Spinal cord (tissue), 10 donors: ENCODE data around the gene KIF13A. TPM values are rescaled to one million over a fixed set of nuclear protein-coding genes. Genes with fewer than 3 reads are reported as not detected.

Experiments used
- DNase-seq, 6 donors: peaks; one replicate each; pipeline versions ENCODE4 v3.0.0 to v3.0.0-alpha.2; 2013 to 2015; ENCODE audit warnings: low spot score in 6 of 6, low read depth in 4 of 6
- H3K27ac ChIP-seq: one replicate; pipeline ENCODE4 v1.5.1; 2013; ENCODE audit warnings: low read depth, low read length, control low read depth
- H3K27me3 ChIP-seq: one replicate; pipeline ENCODE4 v1.6.1; 2013; ENCODE audit warnings: low read length; ENCODE audit not compliant: control insufficient read depth, insufficient read depth
- H3K36me3 ChIP-seq: one replicate; pipeline ENCODE4 v1.6.1; 2013; ENCODE audit warnings: low read length; ENCODE audit not compliant: control insufficient read depth, insufficient read depth
- H3K4me1 ChIP-seq: one replicate; pipeline ENCODE4 v1.6.1; 2013; ENCODE audit warnings: low read length; ENCODE audit not compliant: control insufficient read depth, insufficient read depth
- H3K4me3 ChIP-seq: one replicate; pipeline ENCODE4 v1.5.1; 2013; ENCODE audit warnings: low read depth, low read length, control low read depth
- H3K9me3 ChIP-seq: one replicate; pipeline ENCODE4 v1.6.1; 2013; ENCODE audit warnings: low read length; ENCODE audit not compliant: control insufficient read depth, insufficient read depth
- WGBS: methylation state at CpG from one replicate; pipeline ENCODE4 v1.1.5; 2013; ENCODE audit warnings: missing lambda C conversion rate; ENCODE audit not compliant: insufficient coverage; 5-methylcytosine and 5-hydroxymethylcytosine counted together
- polyA plus RNA-seq, 2 donors: library from polyadenylated mRNA; unstranded; fragments of 120-200 nt; gene quantifications; one replicate each; pipeline ENCODE4 v1.2.1, GENCODE V29; 2013; ENCODE audit not compliant: insufficient read length in 2 of 2
- total RNA-seq, 2 donors: library from RNA; depleted of rRNA in 1 of 2; stranded (reverse); fragments of 120-200 nt in 1 of 2; fragments of >200 nt in 1 of 2; gene quantifications; one replicate each; pipeline versions ENCODE4 v1.2.3 to v1.2.4, GENCODE V29; 2013 to 2014
- donor health status: healthy.

KIF13A gene
- total and polyA plus RNA-seq, 4 donors, result 30.5 to 50.8 (median 41.2) TPM

DNA sequence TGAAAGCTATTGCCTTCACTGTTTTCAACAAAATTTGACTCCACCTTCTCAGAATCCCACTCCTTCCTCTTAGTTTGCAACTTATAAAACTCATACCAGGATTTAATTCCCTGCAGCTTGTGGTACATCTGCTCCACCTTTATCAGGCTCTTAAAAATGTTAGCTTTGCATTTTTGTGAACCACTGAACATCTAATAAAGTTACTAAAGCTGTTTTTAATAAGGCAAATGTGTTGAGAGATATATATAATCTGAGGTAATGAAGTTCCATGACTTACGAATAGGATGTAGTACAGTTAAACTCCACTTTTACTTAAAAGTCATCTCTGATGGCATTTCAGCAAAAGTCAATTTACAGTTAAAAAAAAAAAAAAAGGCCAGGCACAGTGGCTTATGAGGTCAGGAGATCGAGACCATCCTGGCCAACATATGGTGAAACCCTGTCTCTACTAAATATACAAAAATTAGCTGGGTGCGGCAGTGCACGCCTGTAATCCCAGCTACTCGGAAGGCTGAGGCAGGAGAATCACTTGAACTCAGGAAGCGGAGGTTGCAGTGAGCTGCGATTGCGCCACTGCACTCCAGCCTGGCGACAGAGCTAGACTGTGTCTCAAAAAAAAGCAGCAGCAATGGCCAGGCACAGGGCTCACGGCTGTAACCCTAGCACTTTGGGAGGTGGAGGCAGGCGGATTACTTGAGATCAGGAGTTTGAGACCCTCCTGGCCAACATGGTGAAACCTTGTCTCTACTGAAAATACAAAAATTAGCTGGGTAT is 106.2 kb downstream of the KIF13A start:
- Histone ChIP-seq H3K36me3 (no peaks in the 10 kb centered on the region), H3K9me3 (no peaks in the 10 kb centered on the region), H3K4me3 (no peak overlapping the region), H3K27me3 (no peaks in the 10 kb centered on the region), H3K27ac (no peak overlapping the region), H3K4me1 (peaks cover 3% of the 10 kb centered on the region)
- 92% methylated on average over 10 of the region's 11 CpGs for WGBS
- DNase-seq, result no peak

GRCh38 chr6:17879184-17879583 is 108.3 kb downstream of the KIF13A start:
- DNase-seq, result no peak
- H3K36me3 ChIP-seq, result no peaks in the 10 kb centered on the region
- no peak overlapping the region for H3K27ac ChIP-seq
- H3K9me3 ChIP-seq, result no peaks in the 10 kb centered on the region
- 100% methylated on average over 1 of the region's 2 CpGs for WGBS
- peaks cover 3% of the 10 kb centered on the region for H3K4me1 ChIP-seq
- H3K4me3 ChIP-seq, result no peak overlapping the region
- no peaks in the 10 kb centered on the region for H3K27me3 ChIP-seq

- Histone ChIP-seq H3K27me3 (no peaks in the 10 kb centered on the region), H3K36me3 (no peaks in the 10 kb centered on the region), H3K9me3 (no peaks in the 10 kb centered on the region), H3K4me1 (peaks cover 3% of the 10 kb centered on the region), H3K4me3 (no peak overlapping the region), H3K27ac (no peak overlapping the region)
- DNase-seq, result no peak
- WGBS, result 100% methylated on average over 1 of the region's 1 CpG
These were observed 108.7 kb downstream of the KIF13A start for GRCh38 chr6:17878734-17879133.

GRCh38 chr6:17877895-17878440 is 109.5 kb downstream of the KIF13A start:
- H3K9me3 ChIP-seq, result no peaks in the 10 kb centered on the region
- H3K27ac ChIP-seq, result no peak overlapping the region
- WGBS, result 80% methylated on average over 1 of the region's 3 CpGs

GRCh38 chr6:17877196-17877894 is 110.1 kb downstream of the KIF13A start:
- no peaks in the 10 kb centered on the region for H3K27me3 ChIP-seq
- H3K4me1 ChIP-seq, result no peaks in the 10 kb centered on the region
- DNase-seq, result no peak
- 81% methylated on average over 4 of the region's 6 CpGs for WGBS
- no peak overlapping the region for H3K27ac ChIP-seq
- H3K9me3 ChIP-seq, result no peaks in the 10 kb centered on the region
- H3K36me3 ChIP-seq, result no peaks in the 10 kb centered on the region
- H3K4me3 ChIP-seq, result no peak overlapping the region

More at GRCh38 chr6:17877895-17878440, 109.5 kb downstream of the KIF13A start:
- DNase-seq, result no peak
- no peak overlapping the region for H3K4me3 ChIP-seq
- H3K4me1 ChIP-seq, result peaks cover 3% of the 10 kb centered on the region
- H3K36me3 ChIP-seq, result no peaks in the 10 kb centered on the region
- no peaks in the 10 kb centered on the region for H3K27me3 ChIP-seq

- Histone ChIP-seq H3K27me3 (no peaks in the 10 kb centered on the region), H3K27ac (no peak overlapping the region), H3K4me1 (no peaks in the 10 kb centered on the region), H3K9me3 (no peaks in the 10 kb centered on the region), H3K4me3 (no peak overlapping the region), H3K36me3 (no peaks in the 10 kb centered on the region)
- 70% methylated on average over 7 of the region's 10 CpGs for WGBS
- no peak for DNase-seq
These were observed 112.7 kb downstream of the KIF13A start for GRCh38 chr6:17874753-17875152.

DNA sequence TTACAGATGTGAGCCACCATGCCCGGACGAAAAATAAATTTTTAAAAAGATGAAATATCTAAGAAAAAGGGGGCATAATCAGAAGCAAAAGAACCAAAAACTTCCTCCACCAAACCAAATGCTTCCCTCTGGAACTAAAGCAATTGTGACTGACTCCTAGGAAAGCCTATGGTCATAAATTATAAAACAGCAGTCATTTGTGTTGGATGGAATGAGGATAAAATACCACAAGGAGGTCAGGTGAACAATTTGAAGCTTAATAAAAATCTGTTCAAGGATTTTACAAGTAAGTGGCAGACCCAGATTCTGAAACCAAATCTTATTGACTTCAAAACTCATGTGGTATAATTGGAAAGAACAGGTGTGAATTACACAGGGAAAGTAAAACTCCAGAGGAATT is 114.5 kb downstream of the KIF13A start:
- Histone ChIP-seq H3K9me3 (no peaks in the 10 kb centered on the region), H3K4me1 (peaks cover 3% of the 10 kb centered on the region), H3K36me3 (no peaks in the 10 kb centered on the region), H3K4me3 (no peak overlapping the region), H3K27ac (no peak overlapping the region), H3K27me3 (no peaks in the 10 kb centered on the region)
- DNase-seq, result no peak
- no CpG with 5 or more reads among the region's 2 CpGs for WGBS

DNA sequence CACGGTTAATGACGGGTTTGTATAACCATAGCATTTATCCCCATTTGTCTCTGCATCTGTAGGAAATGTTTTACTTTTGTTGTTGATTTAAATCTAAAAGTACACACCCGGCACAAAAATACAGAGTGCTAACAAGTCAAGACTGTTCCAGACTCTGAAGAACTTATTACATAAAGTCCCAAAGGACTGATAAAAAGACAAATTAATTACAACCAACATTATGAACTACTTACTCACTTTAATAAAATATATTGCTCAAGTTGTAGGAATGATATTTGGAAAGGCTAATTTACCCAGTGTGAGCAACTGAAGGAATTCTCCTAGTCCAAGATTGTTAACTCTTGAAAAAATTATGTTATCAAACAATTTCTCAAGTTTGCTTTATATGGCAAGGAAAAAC is 115.6 kb downstream of the KIF13A start:
- peaks cover 3% of the 10 kb centered on the region for H3K4me1 ChIP-seq
- H3K27ac ChIP-seq, result no peak overlapping the region
- H3K36me3 ChIP-seq, result no peaks in the 10 kb centered on the region
- no peaks in the 10 kb centered on the region for H3K27me3 ChIP-seq
- no peaks in the 10 kb centered on the region for H3K9me3 ChIP-seq
- no peak for DNase-seq
- no CpG with 5 or more reads among the region's 3 CpGs for WGBS
- no peak overlapping the region for H3K4me3 ChIP-seq

- WGBS, result no CpG with 5 or more reads among the region's 1 CpG
- Histone ChIP-seq H3K9me3 (no peaks in the 10 kb centered on the region), H3K4me3 (no peak overlapping the region), H3K27me3 (no peaks in the 10 kb centered on the region), H3K27ac (no peak overlapping the region), H3K4me1 (peaks cover 3% of the 10 kb centered on the region), H3K36me3 (no peaks in the 10 kb centered on the region)
- DNase-seq, result peak in 1 of 6 donors; percentile 88
These were observed 116.3 kb downstream of the KIF13A start for GRCh38 chr6:17871189-17871519.
